ENCODE data around the gene COX8A. TPM values are rescaled to one million over a fixed set of nuclear protein-coding genes. Genes with fewer than 3 reads are reported as not detected.

The COX8A gene
- total and polyA plus RNA-seq, 2 donors (not counting 1 experiment from before 2014, with no cell fraction given): 99.0 to 244 TPM

- intact Hi-C loops (cut with micrococcal nuclease): loop anchor here (1.0 kb wide), 3 partner anchors 14 to 153 kb away; partner anchors contain the start of gene OTUB1
- POLR2A ChIA-PET: interaction anchor here (0.6 to 1.9 kb wide), 2 partner anchors 14 to 27 kb away, joined by 4 to 5 read pairs; partner anchors contain the start of gene OTUB1
- no peaks in the 10 kb centered on the region for H3K9me3 ChIP-seq (ENCODE audit: control extremely low read depth in 1 of 3, control insufficient read depth in 2 of 3, insufficient read depth in 1 of 3, low read length in 2 of 3)
- no peak for TF ChIP-seq EZH2 (IDR thresholded peaks at IDR 0.05; ENCODE audit: borderline replicate concordance, insufficient read depth, low read depth, low read length, poor library complexity, severe bottlenecking)
- peak; percentile 92 for TF ChIP-seq CTCF (IDR thresholded peaks at IDR 0.05)
- 1% methylated on average over 65 of the region's 67 CpGs for WGBS (ENCODE audit: insufficient coverage)
- H3K79me2 ChIP-seq (ENCODE audit: control insufficient read depth, insufficient read depth, low read length): no peaks in the 10 kb centered on the region
- H3K4me1 ChIP-seq (ENCODE audit: control insufficient read depth in 2 of 2, insufficient read depth in 2 of 2, low read length in 2 of 2): peaks cover 21 to 26% of the 10 kb centered on the region in 2 donors
- H3K36me3 ChIP-seq (replicated peaks in 1 of 2; ENCODE audit: control extremely low read depth in 1 of 2, control insufficient read depth in 1 of 2, extremely low read depth in 1 of 2, insufficient read depth in 2 of 2, low read length in 1 of 2): peaks cover 0 to 26% of the 10 kb centered on the region in 2 experiments
- DNase-seq: peak; percentile 84
- CTCF ChIA-PET: interaction anchor here (0.6 to 4.5 kb wide), 26 partner anchors 10 to 381 kb away, joined by 3 to 102 read pairs (median 3); partner anchors contain the start of genes CATSPERZ, COX8A, MARK2 and ZFTA
- Mint-ChIP-seq H3K4me3 (peak overlapping the region; percentile 71), H3K4me1 (peaks cover 13% of the 10 kb centered on the region), H3K27me3 (peaks cover 4% of the 10 kb centered on the region), H3K27ac (no peak overlapping the region), H3K9me3 (ENCODE audit: insufficient read depth) (no peaks in the 10 kb centered on the region)
- peaks cover 49% of the 10 kb centered on the region for H4K20me1 ChIP-seq (ENCODE audit: control insufficient read depth, insufficient read depth, low read length, poor library complexity, severe bottlenecking)
- ATAC-seq (ENCODE audit: low read depth): peak; percentile 75
- H3K4me3 ChIP-seq (ENCODE audit: control extremely low read depth in 1 of 5, extremely low read depth in 1 of 5, insufficient read depth in 1 of 5, low read depth in 2 of 5, low read length in 4 of 5): peak overlapping the region in 4 of 5 experiments; percentile 23 to 58 (median 48)
- peak overlapping the region; percentile 57 for H3K9ac ChIP-seq (ENCODE audit: low read length)
- H2AFZ ChIP-seq (ENCODE audit: insufficient read depth, low read depth, low read length, poor library complexity, severe bottlenecking): peak overlapping the region; percentile 62
- peaks cover 0 to 10% (median 3%) of the 10 kb centered on the region in 4 experiments for H3K27me3 ChIP-seq (replicated peaks in 1 of 4; ENCODE audit: control extremely low read depth in 1 of 4, control insufficient read depth in 3 of 4, insufficient read depth in 4 of 4, low read length in 3 of 4)
- H3K4me2 ChIP-seq (replicated peaks; ENCODE audit: low read depth, low read length, poor library complexity, severe bottlenecking): peak overlapping the region; percentile 97
- no peak overlapping the region for H3K27ac ChIP-seq (ENCODE audit: low read length in 2 of 2)
These were observed 25.8 kb downstream of the COX8A start for GRCh38 chr11:64000026-64000739.
